Measurements from ENCODE around the gene POC1B. TPM values are rescaled to one million over a fixed set of nuclear protein-coding genes. Genes with fewer than 3 reads are reported as not detected.

Gene POC1B
- total RNA-seq, 4 donors from 2014 or later: 22.7 to 38.7 (median 25.1) TPM

DNA sequence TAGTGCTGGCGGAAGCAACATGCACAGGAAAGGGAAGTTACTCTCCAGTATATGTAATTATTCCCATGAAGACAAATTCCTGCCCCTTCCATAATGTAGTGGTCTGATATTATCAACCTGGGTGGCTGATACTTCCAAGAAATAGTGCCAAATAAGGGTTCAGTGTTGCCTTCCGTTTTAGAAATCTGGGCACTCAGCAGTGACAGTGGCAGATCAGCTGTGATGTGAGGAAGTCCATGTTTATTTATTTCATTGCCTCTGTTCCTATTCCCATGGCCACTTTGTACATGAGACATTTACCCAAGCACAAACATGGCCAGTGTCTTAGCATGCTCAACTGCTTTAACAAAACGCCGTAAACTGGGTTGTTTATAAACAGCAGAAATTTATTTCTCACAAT, 20.3 kb upstream of the POC1B start:
- Histone ChIP-seq H3K9me3 (no peaks in the 10 kb centered on the region), H3K4me1 (peaks cover 0 to 28% (median 5%) of the 10 kb centered on the region in 4 donors), H3K27me3 (no peaks in the 10 kb centered on the region), H3K27ac (no peak overlapping the region), H3K36me3 (no peaks in the 10 kb centered on the region), H3K4me3 (no peak overlapping the region)
- DNase-seq (ENCODE audit: low spot score in 2 of 2): no peak
- 91 to 92% methylated on average over 4 of the region's 4 CpGs for WGBS, 2 donors
- TF ChIP-seq EP300 (IDR thresholded peaks at IDR 0.05) (no peak), POLR2A (IDR thresholded peaks at IDR 0.05) (no peak)
- TF ChIP-seq, protein P1, sequence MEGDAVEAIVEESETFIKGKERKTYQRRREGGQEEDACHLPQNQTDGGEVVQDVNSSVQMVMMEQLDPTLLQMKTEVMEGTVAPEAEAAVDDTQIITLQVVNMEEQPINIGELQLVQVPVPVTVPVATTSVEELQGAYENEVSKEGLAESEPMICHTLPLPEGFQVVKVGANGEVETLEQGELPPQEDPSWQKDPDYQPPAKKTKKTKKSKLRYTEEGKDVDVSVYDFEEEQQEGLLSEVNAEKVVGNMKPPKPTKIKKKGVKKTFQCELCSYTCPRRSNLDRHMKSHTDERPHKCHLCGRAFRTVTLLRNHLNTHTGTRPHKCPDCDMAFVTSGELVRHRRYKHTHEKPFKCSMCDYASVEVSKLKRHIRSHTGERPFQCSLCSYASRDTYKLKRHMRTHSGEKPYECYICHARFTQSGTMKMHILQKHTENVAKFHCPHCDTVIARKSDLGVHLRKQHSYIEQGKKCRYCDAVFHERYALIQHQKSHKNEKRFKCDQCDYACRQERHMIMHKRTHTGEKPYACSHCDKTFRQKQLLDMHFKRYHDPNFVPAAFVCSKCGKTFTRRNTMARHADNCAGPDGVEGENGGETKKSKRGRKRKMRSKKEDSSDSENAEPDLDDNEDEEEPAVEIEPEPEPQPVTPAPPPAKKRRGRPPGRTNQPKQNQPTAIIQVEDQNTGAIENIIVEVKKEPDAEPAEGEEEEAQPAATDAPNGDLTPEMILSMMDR (IDR thresholded peaks at IDR 0.05): no peak

DNA sequence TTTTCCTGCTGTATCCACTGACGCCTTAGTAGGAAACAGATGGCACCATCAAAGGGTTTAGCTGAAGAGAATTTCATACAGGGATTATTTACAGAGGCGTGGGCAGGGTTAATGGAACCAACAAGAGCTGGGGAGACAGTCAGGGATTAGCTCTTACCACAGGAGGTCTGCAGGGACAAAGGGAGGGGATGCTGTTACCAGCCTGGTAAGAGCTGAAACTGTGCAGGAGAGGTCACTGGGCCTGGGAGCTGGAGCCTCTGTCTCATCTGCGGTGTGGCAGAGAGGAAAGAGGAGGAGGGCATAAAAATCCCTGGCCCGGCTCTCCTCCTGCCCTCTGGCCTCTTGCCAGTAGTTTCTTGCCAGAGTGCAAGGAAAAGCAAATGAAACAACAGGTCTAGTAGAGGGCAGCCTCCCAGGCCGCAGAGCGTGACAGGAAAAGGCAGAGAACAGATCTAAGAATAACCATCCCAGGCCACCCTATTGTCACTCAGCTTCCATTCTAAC, 18.9 kb upstream of the POC1B start:
- H3K4me3 ChIP-seq: no peak overlapping the region
- WGBS, 2 donors: 32 to 33% methylated on average over 6 of the region's 6 CpGs
- H3K9me3 ChIP-seq: no peaks in the 10 kb centered on the region
- H3K27me3 ChIP-seq: no peaks in the 10 kb centered on the region
- H3K36me3 ChIP-seq: no peaks in the 10 kb centered on the region
- DNase-seq (ENCODE audit: low spot score in 2 of 2): no peak
- peaks cover 0 to 28% (median 5%) of the 10 kb centered on the region in 4 donors for H3K4me1 ChIP-seq
- no peak overlapping the region for H3K27ac ChIP-seq
- TF ChIP-seq POLR2A (IDR thresholded peaks at IDR 0.05) (no peak), EP300 (IDR thresholded peaks at IDR 0.05) (no peak)
- TF ChIP-seq, protein P1 (IDR thresholded peaks at IDR 0.05): no peak

DNA sequence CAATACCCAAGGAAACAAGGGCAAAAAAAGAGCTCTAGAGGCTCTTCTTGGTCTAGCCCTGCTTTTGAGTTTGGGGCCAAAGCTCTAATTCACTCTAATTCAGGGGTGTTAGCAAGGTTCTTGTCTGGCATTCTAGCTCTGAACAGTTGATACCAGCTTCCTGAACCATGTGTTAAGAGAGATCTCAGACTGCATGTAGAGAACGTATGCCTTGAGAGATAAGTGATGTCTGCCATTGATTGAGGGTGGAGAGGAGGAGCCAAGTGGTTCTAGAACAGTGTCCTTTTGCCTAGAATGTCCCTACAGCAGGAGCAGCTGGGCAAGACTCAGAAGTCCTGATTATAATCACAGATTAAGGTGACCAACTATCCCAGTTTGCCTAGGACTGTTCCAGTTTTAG, 18.2 kb upstream of the POC1B start:
- Histone ChIP-seq H3K36me3 (no peaks in the 10 kb centered on the region), H3K27me3 (no peaks in the 10 kb centered on the region), H3K4me3 (no peak overlapping the region), H3K4me1 (peaks cover 0 to 28% (median 5%) of the 10 kb centered on the region in 4 donors), H3K27ac (no peak overlapping the region), H3K9me3 (no peaks in the 10 kb centered on the region)
- 86 to 91% methylated on average over 1 of the region's 1 CpG for WGBS, 2 donors
- no peak for DNase-seq (ENCODE audit: low spot score in 2 of 2)
- TF ChIP-seq POLR2A (IDR thresholded peaks at IDR 0.05) (no peak), EP300 (IDR thresholded peaks at IDR 0.05) (no peak)
- TF ChIP-seq, protein P1 (IDR thresholded peaks at IDR 0.05): no peak

DNA sequence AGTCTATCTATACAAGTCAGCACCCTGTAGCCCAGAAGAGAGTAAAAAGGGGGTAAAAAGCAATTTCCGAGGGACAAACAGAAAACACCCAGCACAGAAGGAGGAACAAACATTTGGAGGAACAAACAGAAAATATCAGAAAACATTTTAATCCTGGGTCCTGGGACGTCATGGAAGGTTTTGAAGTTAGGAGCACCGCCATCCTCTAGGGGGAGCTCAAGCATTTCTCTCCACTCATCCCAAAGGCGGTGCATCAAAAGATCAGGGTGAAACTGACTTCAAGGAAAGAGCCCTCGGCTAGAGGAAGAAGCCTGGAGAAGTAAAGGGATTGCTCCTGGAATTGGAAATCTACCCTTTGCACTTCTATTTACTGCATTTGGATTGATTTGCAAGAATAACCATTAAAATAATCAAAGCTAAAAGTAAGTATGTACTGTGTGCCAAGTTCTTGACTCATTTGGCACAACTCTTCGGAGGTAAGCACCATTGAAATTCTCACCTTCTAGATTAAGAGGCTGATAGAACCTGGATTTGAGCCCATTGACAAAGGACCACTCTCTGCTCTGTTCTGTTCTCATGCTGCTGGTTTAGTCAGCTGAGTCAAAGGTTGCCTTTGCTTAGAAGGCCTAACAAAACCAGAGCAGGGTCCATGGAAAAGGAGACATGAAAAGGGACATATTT, 17.2 kb upstream of the POC1B start:
- TF ChIP-seq, protein P1 (IDR thresholded peaks at IDR 0.05): peak; percentile 75 to 85 (median 80)
- TF ChIP-seq EP300 (IDR thresholded peaks at IDR 0.05) (no peak), POLR2A (IDR thresholded peaks at IDR 0.05) (no peak)
- no peaks in the 10 kb centered on the region for H3K36me3 ChIP-seq
- peak; percentile 37 to 73 for DNase-seq (ENCODE audit: low spot score in 2 of 2)
- no peak overlapping the region for H3K4me3 ChIP-seq
- no peak overlapping the region for H3K27ac ChIP-seq
- no peaks in the 10 kb centered on the region for H3K9me3 ChIP-seq
- H3K4me1 ChIP-seq: peaks cover 0 to 28% (median 5%) of the 10 kb centered on the region in 4 donors
- 18 to 25% methylated on average over 6 of the region's 6 CpGs for WGBS, 2 donors
- H3K27me3 ChIP-seq: no peaks in the 10 kb centered on the region

DNA sequence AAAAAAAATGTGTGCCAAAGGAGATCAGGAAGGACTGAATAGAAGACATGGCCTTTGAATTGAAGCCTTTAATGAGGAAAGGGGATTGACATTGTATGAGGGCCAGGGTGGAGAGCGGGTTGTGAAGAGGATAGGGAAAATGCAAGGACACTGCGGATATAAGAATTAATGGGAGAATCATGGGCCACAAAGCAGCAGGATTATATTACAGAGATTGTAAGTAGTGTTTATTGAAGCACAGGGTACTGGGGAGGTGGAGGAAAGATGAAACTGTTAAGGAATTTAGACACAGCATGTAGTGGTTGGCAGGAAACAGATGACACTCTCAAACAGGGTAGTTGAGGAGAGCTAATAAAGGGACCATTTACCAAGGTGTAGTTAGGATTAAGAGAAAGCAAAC, 16.4 kb upstream of the POC1B start:
- peaks cover 0 to 28% (median 5%) of the 10 kb centered on the region in 4 donors for H3K4me1 ChIP-seq
- no peaks in the 10 kb centered on the region for H3K9me3 ChIP-seq
- no peak for TF ChIP-seq EP300 (IDR thresholded peaks at IDR 0.05)
- TF ChIP-seq, protein P1 (IDR thresholded peaks at IDR 0.05): no peak
- no peak overlapping the region for H3K27ac ChIP-seq
- no peaks in the 10 kb centered on the region for H3K36me3 ChIP-seq
- H3K4me3 ChIP-seq: no peak overlapping the region
- no peak for DNase-seq (ENCODE audit: low spot score in 2 of 2)
- WGBS, 2 donors: 96 to 97% methylated on average over 2 of the region's 2 CpGs
- H3K27me3 ChIP-seq: no peaks in the 10 kb centered on the region
